Liver (tissue), 3 donors: ENCODE results near the gene CNR1.

Experiments
- FOXA1 ChIP-seq: IDR thresholded peaks from 2 replicates; pipeline ENCODE4 v1.6.1; 2016; ENCODE audit warnings: antibody characterized with exemption
- GABPA ChIP-seq, 2 donors: IDR thresholded peaks in 1 of 2; conservative IDR thresholded peaks in 1 of 2; 2 replicates each; pipeline ENCODE4 v1.6.1; 2016; ENCODE audit warnings: antibody characterized with exemption in 2 of 2, mild to moderate bottlenecking in 1 of 2, moderate library complexity in 1 of 2
- JUND ChIP-seq, 2 donors: IDR thresholded peaks; 2 replicates each; pipeline ENCODE4 v1.6.1; 2016; ENCODE audit warnings: antibody characterized with exemption in 2 of 2
- YY1 ChIP-seq: IDR thresholded peaks from 2 replicates; pipeline ENCODE4 v1.6.1; 2016; ENCODE audit warnings: antibody characterized with exemption, mild to moderate bottlenecking
- TF ChIP-seq, protein P1 (sequence below): fragments of 150-350 bp; IDR thresholded peaks from 2 replicates; pipeline ENCODE4 v1.5.1; 2017; ENCODE audit warnings: improper control_type of control experiment, low read depth, low read length; ENCODE audit not compliant: missing input control
- donor health status: healthy.
- donor health status: healthy.

GRCh38 chr6:88166493-88167351, 575 bp upstream of the CNR1 start:
- TF ChIP-seq, protein P1, sequence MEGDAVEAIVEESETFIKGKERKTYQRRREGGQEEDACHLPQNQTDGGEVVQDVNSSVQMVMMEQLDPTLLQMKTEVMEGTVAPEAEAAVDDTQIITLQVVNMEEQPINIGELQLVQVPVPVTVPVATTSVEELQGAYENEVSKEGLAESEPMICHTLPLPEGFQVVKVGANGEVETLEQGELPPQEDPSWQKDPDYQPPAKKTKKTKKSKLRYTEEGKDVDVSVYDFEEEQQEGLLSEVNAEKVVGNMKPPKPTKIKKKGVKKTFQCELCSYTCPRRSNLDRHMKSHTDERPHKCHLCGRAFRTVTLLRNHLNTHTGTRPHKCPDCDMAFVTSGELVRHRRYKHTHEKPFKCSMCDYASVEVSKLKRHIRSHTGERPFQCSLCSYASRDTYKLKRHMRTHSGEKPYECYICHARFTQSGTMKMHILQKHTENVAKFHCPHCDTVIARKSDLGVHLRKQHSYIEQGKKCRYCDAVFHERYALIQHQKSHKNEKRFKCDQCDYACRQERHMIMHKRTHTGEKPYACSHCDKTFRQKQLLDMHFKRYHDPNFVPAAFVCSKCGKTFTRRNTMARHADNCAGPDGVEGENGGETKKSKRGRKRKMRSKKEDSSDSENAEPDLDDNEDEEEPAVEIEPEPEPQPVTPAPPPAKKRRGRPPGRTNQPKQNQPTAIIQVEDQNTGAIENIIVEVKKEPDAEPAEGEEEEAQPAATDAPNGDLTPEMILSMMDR: no peak
- TF ChIP-seq FOXA1 (no peak), JUND (IDR thresholded peaks at IDR 0.05) (no peak), YY1 (no peak), GABPA (IDR thresholded peaks at IDR 0.05 in 1 of 2, conservative IDR thresholded peaks at IDR 0.05 in 1 of 2) (no peak)
